Hindlimb muscle (tissue), 1 donor: Measurements from ENCODE around the gene HOXD10. TPM values are rescaled to one million over a fixed set of nuclear protein-coding genes. Genes with fewer than 3 reads are reported as not detected.

ENCODE experiments used
- DNase-seq: peaks from one replicate; pipeline ENCODE4 v3.0.0-alpha.2; 2013
- polyA plus RNA-seq: library from polyadenylated mRNA; unstranded; fragments of 120-200 nt; gene quantifications from one replicate; pipeline ENCODE4 v1.2.1, GENCODE V29; 2013; ENCODE audit not compliant: insufficient read length

The HOXD10 gene
- polyA plus RNA-seq, 1 donor: 0.10 TPM

GRCh38 chr2:176082824-176083751 lies 33.5 kb upstream of the HOXD10 start:
- DNase-seq: no peak

- DNase-seq: no peak
These were observed 32.7 kb upstream of the HOXD10 start, which contains the start of gene EVX2 for GRCh38 chr2:176083796-176084261. TSS of gene EVX2 (minus strand) at chr2:176083962. CDS start at chr2:176083776, 186 bp downstream.

GRCh38 chr2:176084611-176085119 lies 31.9 kb upstream of the HOXD10 start:
- no peak for DNase-seq

GRCh38 chr2:176085120-176085788 lies 31.3 kb upstream of the HOXD10 start:
- DNase-seq: no peak

GRCh38 chr2:176085861-176086771 lies 30.5 kb upstream of the HOXD10 start:
- DNase-seq: no peak

GRCh38 chr2:176087330-176088047 lies 29.1 kb upstream of the HOXD10 start:
- no peak for DNase-seq

GRCh38 chr2:176088048-176088936 lies 28.3 kb upstream of the HOXD10 start:
- DNase-seq: no peak

- DNase-seq: no peak
These were observed 27.4 kb upstream of the HOXD10 start for GRCh38 chr2:176088937-176089842.

- no peak for DNase-seq
These were observed 26.7 kb upstream of the HOXD10 start for GRCh38 chr2:176089843-176090395.

GRCh38 chr2:176090862-176091261 lies 25.7 kb upstream of the HOXD10 start:
- DNase-seq: no peak

- DNase-seq: no peak
These were observed 25.0 kb upstream of the HOXD10 start for GRCh38 chr2:176091329-176092258.

GRCh38 chr2:176092270-176093144 lies 24.1 kb upstream of the HOXD10 start, which contains the start of gene HOXD13:
TSS of gene HOXD13 (plus strand) at chr2:176092721. CDS start at chr2:176092891, 170 bp downstream.
- no peak for DNase-seq

GRCh38 chr2:176093145-176093897 lies 23.3 kb upstream of the HOXD10 start:
- DNase-seq: no peak

GRCh38 chr2:176093898-176094249 lies 22.7 kb upstream of the HOXD10 start:
- no peak for DNase-seq

GRCh38 chr2:176094349-176094748 lies 22.2 kb upstream of the HOXD10 start:
- DNase-seq: no peak

- DNase-seq: no peak
These were observed 21.2 kb upstream of the HOXD10 start for GRCh38 chr2:176095421-176095820.
